WTC11 (cell line): ENCODE measurements around the gene ITGA11. TPM values are rescaled to one million over a fixed set of nuclear protein-coding genes. Genes with fewer than 3 reads are reported as not detected.

ENCODE experiments used
- ATAC-seq: fragments of 200-7000 bp; cut with Tn5 transposase; 2 replicates; pipeline ENCODE4 v1.10.0; 2021; ENCODE audit warnings: mild to moderate bottlenecking, moderate library complexity
- CTCF ChIA-PET: fragments of 300-600 bp; sonication (Branson Sonifier 250); formaldehyde crosslinking; loops from one replicate; lab custom pipeline; 2021; ENCODE audit warnings: antibody characterized with exemption; lab: Charles Lee
- POLR2A ChIA-PET: fragments of 350-600 bp; sonication (Branson Sonifier 250); formaldehyde crosslinking; loops from one replicate; lab custom pipeline; 2021; ENCODE audit warnings: antibody characterized with exemption; lab: Charles Lee
- DNase-seq: peaks from one replicate; pipeline ENCODE4 v3.0.0; 2021; ENCODE audit warnings: low spot score
- H3K27ac Mint-ChIP-seq: 2 replicates; pipeline ENCODE4 v1.8.0; 2021; ENCODE audit warnings: mixed read lengths
- H3K27me3 Mint-ChIP-seq: 2 replicates; pipeline ENCODE4 v1.8.0; 2021; ENCODE audit warnings: low read depth, mild to moderate bottlenecking, moderate library complexity, mixed read lengths
- H3K36me3 Mint-ChIP-seq: 2 replicates; pipeline ENCODE4 v1.8.0; 2021; ENCODE audit warnings: mixed read lengths
- H3K4me1 Mint-ChIP-seq: 2 replicates; pipeline ENCODE4 v1.8.0; 2022; ENCODE audit warnings: mixed read lengths
- H3K4me3 Mint-ChIP-seq: 2 replicates; pipeline ENCODE4 v1.8.0; 2021; ENCODE audit warnings: mild to moderate bottlenecking, moderate library complexity, mixed read lengths
- H3K9me3 Mint-ChIP-seq: 2 replicates; pipeline ENCODE4 v1.8.0; 2021; ENCODE audit warnings: mixed read lengths
- AFF4 ChIP-seq: sonication (generic); formaldehyde crosslinking; IDR thresholded peaks from 2 replicates; pipeline ENCODE4 v1.8.1; 2023; ENCODE audit warnings: mild to moderate bottlenecking, missing genetic modification reagents, borderline replicate concordance
- ATF6 ChIP-seq: sonication (generic); formaldehyde crosslinking; IDR thresholded peaks from 2 replicates; pipeline ENCODE4 v1.8.1; 2023; ENCODE audit warnings: mild to moderate bottlenecking, missing genetic modification reagents
- CREM ChIP-seq: sonication (generic); formaldehyde crosslinking; IDR thresholded peaks from 2 replicates; pipeline ENCODE4 v1.8.1; 2022; ENCODE audit warnings: mild to moderate bottlenecking, missing genetic modification reagents, moderate library complexity
- E2F4 ChIP-seq: sonication (generic); formaldehyde crosslinking; IDR thresholded peaks from 2 replicates; pipeline ENCODE4 v1.8.1; 2022; ENCODE audit warnings: low read depth, mild to moderate bottlenecking, moderate library complexity, missing genetic modification reagents, borderline replicate concordance
- EMX1 ChIP-seq: fragments of 250-450 bp; sonication (Bioruptor Pico); IDR thresholded peaks from 2 replicates; pipeline ENCODE4 v1.8.0; 2021; ENCODE audit warnings: mild to moderate bottlenecking
- FOXP4 ChIP-seq: sonication (generic); formaldehyde crosslinking; IDR thresholded peaks from 2 replicates; pipeline ENCODE4 v1.8.0; 2022; ENCODE audit warnings: mild to moderate bottlenecking, missing genetic modification reagents
- GABPB1 ChIP-seq: sonication (generic); formaldehyde crosslinking; IDR thresholded peaks from 2 replicates; pipeline ENCODE4 v1.8.1; 2023; ENCODE audit warnings: mild to moderate bottlenecking, missing genetic modification reagents
- JAZF1 ChIP-seq: fragments of 250-450 bp; sonication (Bioruptor Pico); IDR thresholded peaks from 2 replicates; pipeline ENCODE4 v1.9.0; 2021; ENCODE audit warnings: moderate library complexity, mild to moderate bottlenecking, inconsistent platforms
- MAX ChIP-seq: sonication (generic); formaldehyde crosslinking; IDR thresholded peaks from 2 replicates; pipeline ENCODE4 v1.8.0; 2022; ENCODE audit warnings: mild to moderate bottlenecking, missing genetic modification reagents
- MYBL2 ChIP-seq: sonication (generic); formaldehyde crosslinking; IDR thresholded peaks from 2 replicates; pipeline ENCODE4 v1.8.1; 2023; ENCODE audit warnings: mild to moderate bottlenecking, moderate library complexity, missing genetic modification reagents
- NFYB ChIP-seq: sonication (generic); formaldehyde crosslinking; conservative IDR thresholded peaks from 2 replicates; pipeline ENCODE4 v1.8.0; 2022; ENCODE audit warnings: low read depth, missing genetic modification reagents
- NR3C1 ChIP-seq: sonication (generic); formaldehyde crosslinking; conservative IDR thresholded peaks from 2 replicates; pipeline ENCODE4 v1.8.1; 2023; ENCODE audit warnings: low read depth, mild to moderate bottlenecking, missing genetic modification reagents
- TEAD4 ChIP-seq: sonication (generic); formaldehyde crosslinking; IDR thresholded peaks from 2 replicates; pipeline ENCODE4 v1.8.0; 2022; ENCODE audit warnings: mild to moderate bottlenecking, missing genetic modification reagents
- ZBTB21 ChIP-seq: sonication (generic); formaldehyde crosslinking; IDR thresholded peaks from 2 replicates; pipeline ENCODE4 v1.8.1; 2023; ENCODE audit warnings: mild to moderate bottlenecking, missing genetic modification reagents, borderline replicate concordance
- ZBTB43 ChIP-seq: sonication (generic); formaldehyde crosslinking; IDR thresholded peaks from 2 replicates; pipeline ENCODE4 v1.8.1; 2023; ENCODE audit warnings: mild to moderate bottlenecking, missing genetic modification reagents
- ZMAT4 ChIP-seq: fragments of 250-450 bp; sonication (Bioruptor Pico); IDR thresholded peaks from 2 replicates; pipeline ENCODE4 v1.9.0; 2021; ENCODE audit warnings: mild to moderate bottlenecking
- ZNF263 ChIP-seq: sonication (generic); formaldehyde crosslinking; IDR thresholded peaks from 2 replicates; pipeline ENCODE4 v1.8.1; 2022; ENCODE audit warnings: low read depth, mild to moderate bottlenecking, moderate library complexity, missing genetic modification reagents
- ZNF416 ChIP-seq: fragments of 250-450 bp; sonication (Bioruptor Pico); IDR thresholded peaks from 2 replicates; pipeline ENCODE4 v1.9.0; 2021; ENCODE audit warnings: mild to moderate bottlenecking, inconsistent platforms
- ZNF423 ChIP-seq: fragments of 250-450 bp; sonication (Bioruptor Pico); IDR thresholded peaks from 2 replicates; pipeline ENCODE4 v2.1.2; 2022; ENCODE audit warnings: mild to moderate bottlenecking, moderate library complexity
- ZNF512 ChIP-seq: sonication (generic); formaldehyde crosslinking; IDR thresholded peaks from 2 replicates; pipeline ENCODE4 v1.8.1; 2022; ENCODE audit warnings: missing genetic modification reagents, borderline replicate concordance
- total RNA-seq: library from RNA; stranded (reverse); gene quantifications from 3 replicates; pipeline ENCODE4 v1.2.3, GENCODE V29; 2021

The ITGA11 gene
- total RNA-seq, 1 experiment from 2014 or later, result 0.15 TPM

GRCh38 chr15:68401496-68402431 lies 30.2 kb downstream of the ITGA11 start:
- Mint-ChIP-seq H3K27ac (no peak overlapping the region), H3K4me3 (no peak overlapping the region), H3K4me1 (no peaks in the 10 kb centered on the region), H3K9me3 (peaks cover 8% of the 10 kb centered on the region; the same call in 1 of the 2 replicates)
- DNase-seq, result no peak
- CTCF ChIA-PET, result interaction anchor here (1.0 kb wide), 1 partner anchor 16 kb away, joined by 3 read pairs; no protein-coding TSS in a partner anchor
- ATAC-seq, result no peak
- TF ChIP-seq ZBTB43 (CRISPR knock-in tag) (no peak), ZMAT4 (CRISPR knock-in tag) (no peak), ZBTB21 (CRISPR knock-in tag) (no peak), JAZF1 (CRISPR knock-in tag) (no peak), ZNF263 (CRISPR knock-in tag) (no peak), ZNF416 (no peak), NFYB (CRISPR knock-in tag) (no peak), NR3C1 (no peak), ATF6 (no peak), CREM (CRISPR knock-in tag) (no peak), GABPB1 (CRISPR knock-in tag) (no peak), MAX (CRISPR knock-in tag) (no peak), MYBL2 (CRISPR knock-in tag) (no peak)
- TF ChIP-seq, all 79 proteins: peak for 0
- POLR2A ChIA-PET, result interaction anchor here (0.5 kb wide), 1 partner anchor 119 kb away, joined by 3 read pairs; no protein-coding TSS in a partner anchor
- H3K36me3 Mint-ChIP-seq, result no peaks in the 10 kb centered on the region
- H3K27me3 Mint-ChIP-seq, result no peaks in the 10 kb centered on the region; the same call in 1 of the 2 replicates

- H3K27ac Mint-ChIP-seq, result no peak overlapping the region
- no peaks in the 10 kb centered on the region for H3K36me3 Mint-ChIP-seq
- DNase-seq (no peak), ATAC-seq (no peak)
- no peaks in the 10 kb centered on the region for H3K4me1 Mint-ChIP-seq
- ChIA-PET POLR2A (no interaction called here), CTCF (no interaction called here)
- peaks cover 13% of the 10 kb centered on the region for H3K9me3 Mint-ChIP-seq
- H3K4me3 Mint-ChIP-seq, result no peak overlapping the region
- no peaks in the 10 kb centered on the region; the same call in 1 of the 2 replicates for H3K27me3 Mint-ChIP-seq
- TF ChIP-seq ZNF512 (CRISPR knock-in tag) (no peak), NR3C1 (no peak), AFF4 (CRISPR knock-in tag) (no peak), FOXP4 (CRISPR knock-in tag) (no peak), ZNF423 (CRISPR knock-in tag) (no peak), TEAD4 (CRISPR knock-in tag) (no peak), E2F4 (CRISPR knock-in tag) (no peak), EMX1 (CRISPR knock-in tag) (no peak)
Observed at GRCh38 chr15:68400066-68400456, 31.9 kb downstream of the ITGA11 start.
